ENCODE measurements around the gene KCNH2. TPM values are rescaled to one million over a fixed set of nuclear protein-coding genes. Genes with fewer than 3 reads are reported as not detected.

KCNH2 gene
- total and polyA plus RNA-seq, 2 experiments from 2014 or later: 2.6 to 14.7 TPM

DNA sequence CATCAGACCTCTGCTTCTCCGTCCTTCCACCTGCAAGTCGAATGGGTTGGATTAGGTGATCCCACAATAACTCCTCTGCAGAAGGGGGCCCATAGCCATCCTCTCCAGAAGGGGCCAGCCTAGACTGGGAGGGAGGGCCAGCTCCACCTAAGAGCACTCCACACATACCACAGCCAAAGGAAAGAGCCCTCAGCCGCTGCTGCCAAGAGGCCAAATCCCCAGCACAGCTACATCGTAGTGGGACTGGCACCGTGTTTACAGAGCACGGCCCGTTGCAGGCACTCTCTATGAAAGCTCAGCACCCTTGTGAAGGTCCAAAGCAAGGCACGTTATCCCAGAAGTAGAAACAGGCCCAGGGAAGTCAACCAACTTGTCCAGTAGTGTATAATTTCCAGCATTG, 5.4 kb downstream of the KCNH2 start:
- Histone ChIP-seq H3K27ac (ENCODE audit: low read depth) (no peak overlapping the region), H3K4me3 (no peak overlapping the region), H3K4me1 (ENCODE audit: insufficient read depth) (peaks cover 40% of the 10 kb centered on the region), H3K79me2 (replicated peaks; ENCODE audit: insufficient read depth) (no peaks in the 10 kb centered on the region), H3K9me2 (ENCODE audit: insufficient read depth) (no peaks in the 10 kb centered on the region), H3F3A (replicated peaks; ENCODE audit: low read depth) (no peaks in the 10 kb centered on the region), H2AFZ (no peak overlapping the region), H3K36me3 (ENCODE audit: insufficient read depth) (no peaks in the 10 kb centered on the region), H3K27me3 (ENCODE audit: insufficient read depth) (peaks cover 31% of the 10 kb centered on the region), H3K4me2 (no peak overlapping the region), H4K20me1 (replicated peaks; ENCODE audit: insufficient read depth) (no peaks in the 10 kb centered on the region)
- Mint-ChIP-seq H3K27me3 (ENCODE audit: insufficient read depth, low read depth, poor library complexity) (peaks cover 41% of the 10 kb centered on the region), H3K4me1 (peaks cover 59% of the 10 kb centered on the region), H3K4me3 (no peak overlapping the region; the same call in 2 of the 3 replicates), H3K27ac (no peak overlapping the region), H3K9me3 (peaks cover 3% of the 10 kb centered on the region; the same call in 1 of the 3 replicates), H3K36me3 (ENCODE audit: low read depth) (no peaks in the 10 kb centered on the region)
- DNase-seq (ENCODE audit: low spot score) (no peak), ATAC-seq (no peak)
- TF ChIP-seq STAT1 (IDR thresholded peaks at IDR 0.05; ENCODE audit: unreplicated experiment) (no peak), JUNB (IDR thresholded peaks at IDR 0.05; ENCODE audit: unreplicated experiment) (no peak), EZH2 (IDR thresholded peaks at IDR 0.05; ENCODE audit: low read depth, unreplicated experiment) (no peak), ZNF114 (CRISPR knock-in tag; IDR thresholded peaks at IDR 0.05) (no peak), ZNF331 (CRISPR knock-in tag; IDR thresholded peaks at IDR 0.05; ENCODE audit: low read depth) (no peak), POLR2AphosphoS5 (IDR thresholded peaks at IDR 0.05; ENCODE audit: low read depth) (no peak), NANOG (IDR thresholded peaks at IDR 0.05; ENCODE audit: borderline replicate concordance) (no peak), CREB1 (CRISPR knock-in tag; IDR thresholded peaks at IDR 0.05; ENCODE audit: low read depth) (no peak), EZH2phosphoT487 (IDR thresholded peaks at IDR 0.05; ENCODE audit: unreplicated experiment) (no peak)
- TF ChIP-seq, protein P1, sequence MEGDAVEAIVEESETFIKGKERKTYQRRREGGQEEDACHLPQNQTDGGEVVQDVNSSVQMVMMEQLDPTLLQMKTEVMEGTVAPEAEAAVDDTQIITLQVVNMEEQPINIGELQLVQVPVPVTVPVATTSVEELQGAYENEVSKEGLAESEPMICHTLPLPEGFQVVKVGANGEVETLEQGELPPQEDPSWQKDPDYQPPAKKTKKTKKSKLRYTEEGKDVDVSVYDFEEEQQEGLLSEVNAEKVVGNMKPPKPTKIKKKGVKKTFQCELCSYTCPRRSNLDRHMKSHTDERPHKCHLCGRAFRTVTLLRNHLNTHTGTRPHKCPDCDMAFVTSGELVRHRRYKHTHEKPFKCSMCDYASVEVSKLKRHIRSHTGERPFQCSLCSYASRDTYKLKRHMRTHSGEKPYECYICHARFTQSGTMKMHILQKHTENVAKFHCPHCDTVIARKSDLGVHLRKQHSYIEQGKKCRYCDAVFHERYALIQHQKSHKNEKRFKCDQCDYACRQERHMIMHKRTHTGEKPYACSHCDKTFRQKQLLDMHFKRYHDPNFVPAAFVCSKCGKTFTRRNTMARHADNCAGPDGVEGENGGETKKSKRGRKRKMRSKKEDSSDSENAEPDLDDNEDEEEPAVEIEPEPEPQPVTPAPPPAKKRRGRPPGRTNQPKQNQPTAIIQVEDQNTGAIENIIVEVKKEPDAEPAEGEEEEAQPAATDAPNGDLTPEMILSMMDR (conservative IDR thresholded peaks at IDR 0.05; ENCODE audit: low read depth in 2 of 2): no peak
- TF ChIP-seq, protein P2, sequence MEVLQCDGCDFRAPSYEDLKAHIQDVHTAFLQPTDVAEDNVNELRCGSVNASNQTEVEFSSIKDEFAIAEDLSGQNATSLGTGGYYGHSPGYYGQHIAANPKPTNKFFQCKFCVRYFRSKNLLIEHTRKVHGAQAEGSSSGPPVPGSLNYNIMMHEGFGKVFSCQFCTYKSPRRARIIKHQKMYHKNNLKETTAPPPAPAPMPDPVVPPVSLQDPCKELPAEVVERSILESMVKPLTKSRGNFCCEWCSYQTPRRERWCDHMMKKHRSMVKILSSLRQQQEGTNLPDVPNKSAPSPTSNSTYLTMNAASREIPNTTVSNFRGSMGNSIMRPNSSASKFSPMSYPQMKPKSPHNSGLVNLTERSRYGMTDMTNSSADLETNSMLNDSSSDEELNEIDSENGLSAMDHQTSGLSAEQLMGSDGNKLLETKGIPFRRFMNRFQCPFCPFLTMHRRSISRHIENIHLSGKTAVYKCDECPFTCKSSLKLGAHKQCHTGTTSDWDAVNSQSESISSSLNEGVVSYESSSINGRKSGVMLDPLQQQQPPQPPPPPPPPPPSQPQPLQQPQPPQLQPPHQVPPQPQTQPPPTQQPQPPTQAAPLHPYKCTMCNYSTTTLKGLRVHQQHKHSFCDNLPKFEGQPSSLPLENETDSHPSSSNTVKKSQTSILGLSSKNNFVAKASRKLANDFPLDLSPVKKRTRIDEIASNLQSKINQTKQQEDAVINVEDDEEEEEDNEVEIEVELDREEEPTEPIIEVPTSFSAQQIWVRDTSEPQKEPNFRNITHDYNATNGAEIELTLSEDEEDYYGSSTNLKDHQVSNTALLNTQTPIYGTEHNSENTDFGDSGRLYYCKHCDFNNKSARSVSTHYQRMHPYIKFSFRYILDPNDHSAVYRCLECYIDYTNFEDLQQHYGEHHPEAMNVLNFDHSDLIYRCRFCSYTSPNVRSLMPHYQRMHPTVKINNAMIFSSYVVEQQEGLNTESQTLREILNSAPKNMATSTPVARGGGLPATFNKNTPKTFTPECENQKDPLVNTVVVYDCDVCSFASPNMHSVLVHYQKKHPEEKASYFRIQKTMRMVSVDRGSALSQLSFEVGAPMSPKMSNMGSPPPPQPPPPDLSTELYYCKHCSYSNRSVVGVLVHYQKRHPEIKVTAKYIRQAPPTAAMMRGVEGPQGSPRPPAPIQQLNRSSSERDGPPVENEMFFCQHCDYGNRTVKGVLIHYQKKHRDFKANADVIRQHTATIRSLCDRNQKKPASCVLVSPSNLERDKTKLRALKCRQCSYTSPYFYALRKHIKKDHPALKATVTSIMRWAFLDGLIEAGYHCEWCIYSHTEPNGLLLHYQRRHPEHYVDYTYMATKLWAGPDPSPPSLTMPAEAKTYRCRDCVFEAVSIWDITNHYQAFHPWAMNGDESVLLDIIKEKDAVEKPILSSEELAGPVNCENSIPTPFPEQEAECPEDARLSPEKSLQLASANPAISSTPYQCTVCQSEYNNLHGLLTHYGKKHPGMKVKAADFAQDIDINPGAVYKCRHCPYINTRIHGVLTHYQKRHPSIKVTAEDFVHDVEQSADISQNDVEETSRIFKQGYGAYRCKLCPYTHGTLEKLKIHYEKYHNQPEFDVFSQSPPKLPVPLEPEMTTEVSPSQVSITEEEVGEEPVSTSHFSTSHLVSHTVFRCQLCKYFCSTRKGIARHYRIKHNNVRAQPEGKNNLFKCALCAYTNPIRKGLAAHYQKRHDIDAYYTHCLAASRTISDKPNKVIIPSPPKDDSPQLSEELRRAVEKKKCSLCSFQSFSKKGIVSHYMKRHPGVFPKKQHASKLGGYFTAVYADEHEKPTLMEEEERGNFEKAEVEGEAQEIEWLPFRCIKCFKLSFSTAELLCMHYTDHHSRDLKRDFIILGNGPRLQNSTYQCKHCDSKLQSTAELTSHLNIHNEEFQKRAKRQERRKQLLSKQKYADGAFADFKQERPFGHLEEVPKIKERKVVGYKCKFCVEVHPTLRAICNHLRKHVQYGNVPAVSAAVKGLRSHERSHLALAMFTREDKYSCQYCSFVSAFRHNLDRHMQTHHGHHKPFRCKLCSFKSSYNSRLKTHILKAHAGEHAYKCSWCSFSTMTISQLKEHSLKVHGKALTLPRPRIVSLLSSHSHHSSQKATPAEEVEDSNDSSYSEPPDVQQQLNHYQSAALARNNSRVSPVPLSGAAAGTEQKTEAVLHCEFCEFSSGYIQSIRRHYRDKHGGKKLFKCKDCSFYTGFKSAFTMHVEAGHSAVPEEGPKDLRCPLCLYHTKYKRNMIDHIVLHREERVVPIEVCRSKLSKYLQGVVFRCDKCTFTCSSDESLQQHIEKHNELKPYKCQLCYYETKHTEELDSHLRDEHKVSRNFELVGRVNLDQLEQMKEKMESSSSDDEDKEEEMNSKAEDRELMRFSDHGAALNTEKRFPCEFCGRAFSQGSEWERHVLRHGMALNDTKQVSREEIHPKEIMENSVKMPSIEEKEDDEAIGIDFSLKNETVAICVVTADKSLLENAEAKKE (CRISPR knock-in tag; IDR thresholded peaks at IDR 0.05): no peak
- TF ChIP-seq, protein P3, sequence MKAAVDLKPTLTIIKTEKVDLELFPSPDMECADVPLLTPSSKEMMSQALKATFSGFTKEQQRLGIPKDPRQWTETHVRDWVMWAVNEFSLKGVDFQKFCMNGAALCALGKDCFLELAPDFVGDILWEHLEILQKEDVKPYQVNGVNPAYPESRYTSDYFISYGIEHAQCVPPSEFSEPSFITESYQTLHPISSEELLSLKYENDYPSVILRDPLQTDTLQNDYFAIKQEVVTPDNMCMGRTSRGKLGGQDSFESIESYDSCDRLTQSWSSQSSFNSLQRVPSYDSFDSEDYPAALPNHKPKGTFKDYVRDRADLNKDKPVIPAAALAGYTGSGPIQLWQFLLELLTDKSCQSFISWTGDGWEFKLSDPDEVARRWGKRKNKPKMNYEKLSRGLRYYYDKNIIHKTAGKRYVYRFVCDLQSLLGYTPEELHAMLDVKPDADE (IDR thresholded peaks at IDR 0.05): no peak
- TF ChIP-seq, protein P4, sequence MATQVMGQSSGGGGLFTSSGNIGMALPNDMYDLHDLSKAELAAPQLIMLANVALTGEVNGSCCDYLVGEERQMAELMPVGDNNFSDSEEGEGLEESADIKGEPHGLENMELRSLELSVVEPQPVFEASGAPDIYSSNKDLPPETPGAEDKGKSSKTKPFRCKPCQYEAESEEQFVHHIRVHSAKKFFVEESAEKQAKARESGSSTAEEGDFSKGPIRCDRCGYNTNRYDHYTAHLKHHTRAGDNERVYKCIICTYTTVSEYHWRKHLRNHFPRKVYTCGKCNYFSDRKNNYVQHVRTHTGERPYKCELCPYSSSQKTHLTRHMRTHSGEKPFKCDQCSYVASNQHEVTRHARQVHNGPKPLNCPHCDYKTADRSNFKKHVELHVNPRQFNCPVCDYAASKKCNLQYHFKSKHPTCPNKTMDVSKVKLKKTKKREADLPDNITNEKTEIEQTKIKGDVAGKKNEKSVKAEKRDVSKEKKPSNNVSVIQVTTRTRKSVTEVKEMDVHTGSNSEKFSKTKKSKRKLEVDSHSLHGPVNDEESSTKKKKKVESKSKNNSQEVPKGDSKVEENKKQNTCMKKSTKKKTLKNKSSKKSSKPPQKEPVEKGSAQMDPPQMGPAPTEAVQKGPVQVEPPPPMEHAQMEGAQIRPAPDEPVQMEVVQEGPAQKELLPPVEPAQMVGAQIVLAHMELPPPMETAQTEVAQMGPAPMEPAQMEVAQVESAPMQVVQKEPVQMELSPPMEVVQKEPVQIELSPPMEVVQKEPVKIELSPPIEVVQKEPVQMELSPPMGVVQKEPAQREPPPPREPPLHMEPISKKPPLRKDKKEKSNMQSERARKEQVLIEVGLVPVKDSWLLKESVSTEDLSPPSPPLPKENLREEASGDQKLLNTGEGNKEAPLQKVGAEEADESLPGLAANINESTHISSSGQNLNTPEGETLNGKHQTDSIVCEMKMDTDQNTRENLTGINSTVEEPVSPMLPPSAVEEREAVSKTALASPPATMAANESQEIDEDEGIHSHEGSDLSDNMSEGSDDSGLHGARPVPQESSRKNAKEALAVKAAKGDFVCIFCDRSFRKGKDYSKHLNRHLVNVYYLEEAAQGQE (IDR thresholded peaks at IDR 0.05; ENCODE audit: unreplicated experiment): no peak

Measured in GM23338 (cell line).